H9 (cell line): Measurements from ENCODE around the gene IGSF9B. TPM values are rescaled to one million over a fixed set of nuclear protein-coding genes. Genes with fewer than 3 reads are reported as not detected.
A peak's percentile ranks its signal among the peaks of the same experiment; 100 is the strongest.

Experiments
- DNase-seq: peaks from one replicate; pipeline ENCODE4 v3.0.0-alpha.2; 2017
- H2AFZ ChIP-seq: one replicate; pipeline ENCODE4 v1.6.1; 2013; ENCODE audit warnings: mild to moderate bottlenecking, low read length, control low read depth, moderate library complexity
- H2AK5ac ChIP-seq: 2 replicates; pipeline ENCODE4 v1.6.1; 2013; ENCODE audit warnings: low read length, control low read depth, mixed read lengths; ENCODE audit not compliant: insufficient read length
- H2BK120ac ChIP-seq: one replicate; pipeline ENCODE4 v1.6.1; 2013; ENCODE audit warnings: low read depth, mild to moderate bottlenecking, low read length, control low read depth, inconsistent platforms; ENCODE audit not compliant: poor library complexity, severe bottlenecking
- H2BK12ac ChIP-seq: 2 replicates; pipeline ENCODE4 v1.6.1; 2013; ENCODE audit warnings: low read length, control low read depth, mixed read lengths, low read depth; ENCODE audit not compliant: insufficient read length
- H2BK15ac ChIP-seq: 2 replicates; pipeline ENCODE4 v1.6.1; 2013; ENCODE audit warnings: low read depth, low read length, control low read depth
- H2BK20ac ChIP-seq: one replicate; pipeline ENCODE4 v1.6.1; 2013; ENCODE audit warnings: low read depth, mild to moderate bottlenecking, low read length, control low read depth, inconsistent platforms; ENCODE audit not compliant: poor library complexity, severe bottlenecking
- H2BK5ac ChIP-seq: 2 replicates; pipeline ENCODE4 v1.6.1; 2013; ENCODE audit warnings: low read length, control low read depth, mixed read lengths; ENCODE audit not compliant: insufficient read length
- H3K14ac ChIP-seq: 2 replicates; pipeline ENCODE4 v1.6.1; 2013; ENCODE audit warnings: low read length, control low read depth; ENCODE audit not compliant: insufficient read depth
- H3K18ac ChIP-seq: 2 replicates; pipeline ENCODE4 v1.6.1; 2013; ENCODE audit warnings: low read depth, mild to moderate bottlenecking, mixed read lengths, low read length, control low read depth; ENCODE audit not compliant: insufficient read length
- H3K23ac ChIP-seq: 2 replicates; pipeline ENCODE4 v1.6.1; 2013; ENCODE audit warnings: low read length, control low read depth, mixed read lengths, low read depth; ENCODE audit not compliant: insufficient read length
- H3K23me2 ChIP-seq: 2 replicates; pipeline ENCODE4 v1.6.1; 2013; ENCODE audit warnings: low read depth, mild to moderate bottlenecking, mixed read lengths, low read length, control low read depth; ENCODE audit not compliant: insufficient read length, poor library complexity, severe bottlenecking
- H3K27ac ChIP-seq: 2 replicates; pipeline ENCODE4 v1.5.1; 2013; ENCODE audit warnings: low read length, control low read depth, mixed read lengths, low read depth; ENCODE audit not compliant: insufficient read length
- H3K27me3 ChIP-seq: 2 replicates; pipeline ENCODE4 v1.6.1; 2013; ENCODE audit warnings: low read length, control low read depth, inconsistent platforms; ENCODE audit not compliant: insufficient read depth
- H3K4ac ChIP-seq: 2 replicates; pipeline ENCODE4 v1.6.1; 2013; ENCODE audit warnings: low read depth, mild to moderate bottlenecking, control low read depth, inconsistent platforms, low read length, moderate library complexity
- H3K4me1 ChIP-seq: 2 replicates; pipeline ENCODE4 v1.6.1; 2013; ENCODE audit warnings: low read length, control low read depth, inconsistent platforms; ENCODE audit not compliant: insufficient read depth
- H3K4me2 ChIP-seq: 2 replicates; pipeline ENCODE4 v1.6.1; 2013; ENCODE audit warnings: low read length, control low read depth, mixed read lengths; ENCODE audit not compliant: insufficient read length, insufficient read depth
- H3K56ac ChIP-seq: 2 replicates; pipeline ENCODE4 v1.6.1; 2013; ENCODE audit warnings: low read depth, mild to moderate bottlenecking, mixed read lengths, low read length, control low read depth; ENCODE audit not compliant: insufficient read length
- H3K79me1 ChIP-seq: 2 replicates; pipeline ENCODE4 v1.6.1; 2013; ENCODE audit warnings: low read depth, mild to moderate bottlenecking, moderate library complexity, low read length, control low read depth, inconsistent platforms; ENCODE audit not compliant: insufficient read depth, poor library complexity, severe bottlenecking
- H3K79me2 ChIP-seq: 2 replicates; pipeline ENCODE4 v1.6.1; 2013; ENCODE audit warnings: low read length, control low read depth, inconsistent platforms; ENCODE audit not compliant: insufficient read depth
- H3K9ac ChIP-seq: 2 replicates; pipeline ENCODE4 v1.6.1; 2013; ENCODE audit warnings: low read length, control low read depth, mixed read lengths; ENCODE audit not compliant: insufficient read length; ENCODE audit errors: extremely low read depth
- H3K9me3 ChIP-seq: one replicate; pipeline ENCODE4 v1.6.1; 2013; ENCODE audit warnings: low read depth, low read length, inconsistent platforms; ENCODE audit not compliant: control insufficient read depth
- H3T11ph ChIP-seq: one replicate; pipeline ENCODE4 v1.6.1; 2013; ENCODE audit warnings: mild to moderate bottlenecking, low read length, control low read depth, inconsistent platforms
- H4K20me1 ChIP-seq: one replicate; pipeline ENCODE4 v1.6.1; 2013; ENCODE audit not compliant: control insufficient read depth, insufficient read length, insufficient read depth
- H4K5ac ChIP-seq: 2 replicates; pipeline ENCODE4 v1.6.1; 2013; ENCODE audit warnings: low read depth, mild to moderate bottlenecking, mixed read lengths, low read length, control low read depth; ENCODE audit not compliant: insufficient read length
- H4K8ac ChIP-seq: replicated peaks from 2 replicates; pipeline ENCODE4 v1.6.1; 2013; ENCODE audit warnings: low read length, control low read depth, mixed read lengths, low read depth; ENCODE audit not compliant: insufficient read length
- H4K91ac ChIP-seq: 2 replicates; pipeline ENCODE4 v1.6.1; 2013; ENCODE audit warnings: low read depth, mild to moderate bottlenecking, moderate library complexity, mixed read lengths, low read length, control low read depth; ENCODE audit not compliant: insufficient read length
- H3K27ac Mint-ChIP-seq, 3 experiments: 2 replicates in 2 of 3; 3 replicates in 1 of 3; pipeline ENCODE4 v1.8.0; 2020 to 2021; ENCODE audit warnings: mixed read lengths in 3 of 3, mild to moderate bottlenecking in 1 of 3, moderate library complexity in 1 of 3
- H3K27me3 Mint-ChIP-seq: 2 replicates; pipeline ENCODE4 v1.8.0; 2021; ENCODE audit warnings: low read depth, mild to moderate bottlenecking, moderate library complexity, mixed read lengths
- H3K36me3 Mint-ChIP-seq, 3 experiments: 2 replicates in 2 of 3; 3 replicates in 1 of 3; pipeline ENCODE4 v1.8.0; 2020 to 2021; ENCODE audit warnings: low read depth in 3 of 3, mixed read lengths in 3 of 3; ENCODE audit not compliant: insufficient read depth in 1 of 3
- H3K4me1 Mint-ChIP-seq, 2 experiments: 2 replicates each; pipeline ENCODE4 v1.8.0; 2020; ENCODE audit warnings: mixed read lengths in 2 of 2
- H3K4me3 Mint-ChIP-seq, 2 experiments: 2 replicates in 1 of 2; 3 replicates in 1 of 2; pipeline ENCODE4 v1.8.0; 2020 to 2021; ENCODE audit warnings: mild to moderate bottlenecking in 2 of 2, mixed read lengths in 2 of 2, moderate library complexity in 1 of 2
- H3K9me3 Mint-ChIP-seq, 2 experiments: 2 replicates in 1 of 2; 3 replicates in 1 of 2; pipeline ENCODE4 v1.8.0; 2020; ENCODE audit warnings: mild to moderate bottlenecking in 2 of 2, mixed read lengths in 2 of 2, moderate library complexity in 1 of 2
- WGBS: extraction: QIAGEN DNeasy Blood & Tissue Kit; methylation state at CpG from one replicate; pipeline ENCODE4 v1.1.7; 2013; ENCODE audit warnings: missing lambda C conversion rate, low lambda C conversion rate, mixed read lengths; ENCODE audit not compliant: insufficient read length; ENCODE audit errors: extremely low coverage; 5-methylcytosine and 5-hydroxymethylcytosine counted together
- total RNA-seq: library from RNA; stranded (reverse); gene quantifications from 2 replicates; pipeline ENCODE4 v1.2.1, GENCODE V29; 2021
- TF ChIP-seq, protein P1 (sequence below): fragments of 200-600 bp; sonication (generic); conservative IDR thresholded peaks from 3 replicates; pipeline ENCODE4 v1.8.0; 2021; ENCODE audit warnings: antibody characterized with exemption, mild to moderate bottlenecking

IGSF9B gene
- total RNA-seq, 1 experiment from 2014 or later: 25.7 TPM

DNA sequence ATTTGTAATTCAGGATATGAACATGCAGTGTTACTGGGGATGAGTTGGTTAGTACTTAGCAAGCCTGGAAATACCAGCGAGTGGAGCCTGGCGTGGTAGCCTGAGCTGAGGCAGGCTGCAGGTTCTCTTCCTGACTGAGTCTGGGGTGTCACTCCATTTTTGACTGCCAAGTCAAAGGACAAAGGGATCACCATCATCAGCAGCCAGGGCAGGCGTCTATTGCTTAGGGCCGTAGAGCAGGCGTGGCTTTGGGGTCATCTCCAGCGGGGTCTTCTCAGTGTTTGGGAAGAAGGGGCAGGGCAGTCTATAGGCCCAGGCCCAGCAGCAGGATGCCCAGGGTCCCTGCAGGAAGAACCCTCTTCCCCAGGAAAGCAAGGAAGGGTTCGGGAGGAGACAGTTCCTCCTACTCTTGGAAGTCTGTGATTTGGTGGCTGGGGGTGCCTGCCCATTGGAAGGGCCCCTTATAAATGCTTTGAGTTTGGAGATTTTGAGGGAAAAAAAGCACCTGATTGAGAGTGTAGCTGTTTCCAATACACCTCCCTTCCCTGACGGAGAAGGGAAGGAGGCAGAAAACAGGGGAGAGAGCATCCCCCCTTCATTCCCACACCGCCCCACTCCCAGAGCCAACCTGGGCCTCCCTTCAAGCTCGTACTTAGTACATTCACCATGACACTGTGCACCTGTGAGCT is 60.0 kb downstream of the IGSF9B start:
- H3K4me1 ChIP-seq: peaks cover 6% of the 10 kb centered on the region; the same call in 1 of the 2 replicates
- Mint-ChIP-seq H3K4me1 (peaks cover 36 to 39% of the 10 kb centered on the region in 2 experiments), H3K27ac (no peak overlapping the region), H3K27me3 (peaks cover 7% of the 10 kb centered on the region), H3K9me3 (no peaks in the 10 kb centered on the region), H3K36me3 (peaks cover 0 to 6% (median 6%) of the 10 kb centered on the region in 3 experiments; a peak in 6 of 7 replicates), H3K4me3 (no peak overlapping the region)
- no peaks in the 10 kb centered on the region for H3K79me2 ChIP-seq
- H4K91ac ChIP-seq: no peak overlapping the region
- no peak overlapping the region for H3K9ac ChIP-seq
- H2AFZ ChIP-seq: no peak overlapping the region
- no peak overlapping the region for H3K27ac ChIP-seq
- no peak overlapping the region for H4K8ac ChIP-seq
- H3T11ph ChIP-seq: no peak overlapping the region
- no peak overlapping the region for H3K23ac ChIP-seq
- H2BK5ac ChIP-seq: no peak overlapping the region
- no peak overlapping the region for H2BK12ac ChIP-seq
- no peak overlapping the region for H3K14ac ChIP-seq
- H3K27me3 ChIP-seq: no peaks in the 10 kb centered on the region
- no peak overlapping the region for H3K18ac ChIP-seq
- H2BK120ac ChIP-seq: no peak overlapping the region
- H2BK20ac ChIP-seq: no peak overlapping the region
- no peak overlapping the region for H3K56ac ChIP-seq
- peaks cover 1% of the 10 kb centered on the region for H3K23me2 ChIP-seq
- H3K4me2 ChIP-seq: no peak overlapping the region
- H4K5ac ChIP-seq: no peak overlapping the region
- no peaks in the 10 kb centered on the region for H4K20me1 ChIP-seq
- no CpG with 5 or more reads among the region's 10 CpGs for WGBS
- no peaks in the 10 kb centered on the region for H3K79me1 ChIP-seq
- no peak overlapping the region for H3K4ac ChIP-seq
- no peak overlapping the region for H2BK15ac ChIP-seq
- H2AK5ac ChIP-seq: no peak overlapping the region
- TF ChIP-seq, protein P1, sequence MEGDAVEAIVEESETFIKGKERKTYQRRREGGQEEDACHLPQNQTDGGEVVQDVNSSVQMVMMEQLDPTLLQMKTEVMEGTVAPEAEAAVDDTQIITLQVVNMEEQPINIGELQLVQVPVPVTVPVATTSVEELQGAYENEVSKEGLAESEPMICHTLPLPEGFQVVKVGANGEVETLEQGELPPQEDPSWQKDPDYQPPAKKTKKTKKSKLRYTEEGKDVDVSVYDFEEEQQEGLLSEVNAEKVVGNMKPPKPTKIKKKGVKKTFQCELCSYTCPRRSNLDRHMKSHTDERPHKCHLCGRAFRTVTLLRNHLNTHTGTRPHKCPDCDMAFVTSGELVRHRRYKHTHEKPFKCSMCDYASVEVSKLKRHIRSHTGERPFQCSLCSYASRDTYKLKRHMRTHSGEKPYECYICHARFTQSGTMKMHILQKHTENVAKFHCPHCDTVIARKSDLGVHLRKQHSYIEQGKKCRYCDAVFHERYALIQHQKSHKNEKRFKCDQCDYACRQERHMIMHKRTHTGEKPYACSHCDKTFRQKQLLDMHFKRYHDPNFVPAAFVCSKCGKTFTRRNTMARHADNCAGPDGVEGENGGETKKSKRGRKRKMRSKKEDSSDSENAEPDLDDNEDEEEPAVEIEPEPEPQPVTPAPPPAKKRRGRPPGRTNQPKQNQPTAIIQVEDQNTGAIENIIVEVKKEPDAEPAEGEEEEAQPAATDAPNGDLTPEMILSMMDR: no peak
- no peaks in the 10 kb centered on the region for H3K9me3 ChIP-seq
- peak; percentile 22 for DNase-seq
